C4-2B (cell line): Measurements from ENCODE around the gene TMEM42.

Experiments used
- CTCF ChIP-seq: fragments of 450-650 bp; conservative IDR thresholded peaks from 2 replicates; pipeline ENCODE4 v1.5.1; 2017; ENCODE audit warnings: mild to moderate bottlenecking
- ZFX ChIP-seq: fragments of 450-650 bp; IDR thresholded peaks from 2 replicates; pipeline ENCODE4 v1.6.1; 2017

GRCh38 chr3:44903751-44904150, 42.0 kb downstream of the TMEM42 start:
- no peak for TF ChIP-seq CTCF
- no peak for TF ChIP-seq ZFX
